IPS-15b (cell line): ENCODE measurements around the gene CCDC188.

Experiments
- H3K27me3 ChIP-seq: one replicate; pipeline ENCODE4 v1.6.1; 2013; ENCODE audit warnings: low read length; ENCODE audit not compliant: control insufficient read depth, insufficient read depth
- H3K36me3 ChIP-seq: one replicate; pipeline ENCODE4 v1.6.1; 2013; ENCODE audit warnings: low read length; ENCODE audit not compliant: control insufficient read depth, insufficient read depth
- H3K4me1 ChIP-seq: one replicate; pipeline ENCODE4 v1.6.1; 2013; ENCODE audit warnings: mild to moderate bottlenecking, low read length; ENCODE audit not compliant: control insufficient read depth, insufficient read depth
- H3K4me3 ChIP-seq: one replicate; pipeline ENCODE4 v1.5.1; 2013; ENCODE audit warnings: low read depth, low read length
- H3K9ac ChIP-seq: one replicate; pipeline ENCODE4 v1.6.1; 2013; ENCODE audit warnings: low read depth, mild to moderate bottlenecking, low read length
- H3K9me3 ChIP-seq: one replicate; pipeline ENCODE4 v1.6.1; 2013; ENCODE audit warnings: mild to moderate bottlenecking, low read length; ENCODE audit not compliant: control insufficient read depth, insufficient read depth

Gene CCDC188

GRCh38 chr22:20192293-20192971, 41.6 kb upstream of the CCDC188 start:
- H3K9ac ChIP-seq: no peak overlapping the region
- no peaks in the 10 kb centered on the region for H3K36me3 ChIP-seq
- no peaks in the 10 kb centered on the region for H3K27me3 ChIP-seq
- no peaks in the 10 kb centered on the region for H3K4me1 ChIP-seq
- H3K4me3 ChIP-seq: no peak overlapping the region
- no peaks in the 10 kb centered on the region for H3K9me3 ChIP-seq

- Histone ChIP-seq H3K9me3 (no peaks in the 10 kb centered on the region), H3K9ac (no peak overlapping the region), H3K4me1 (no peaks in the 10 kb centered on the region), H3K4me3 (no peak overlapping the region), H3K36me3 (no peaks in the 10 kb centered on the region), H3K27me3 (no peaks in the 10 kb centered on the region)
Observed at GRCh38 chr22:20191803-20192202, 40.9 kb upstream of the CCDC188 start.

DNA sequence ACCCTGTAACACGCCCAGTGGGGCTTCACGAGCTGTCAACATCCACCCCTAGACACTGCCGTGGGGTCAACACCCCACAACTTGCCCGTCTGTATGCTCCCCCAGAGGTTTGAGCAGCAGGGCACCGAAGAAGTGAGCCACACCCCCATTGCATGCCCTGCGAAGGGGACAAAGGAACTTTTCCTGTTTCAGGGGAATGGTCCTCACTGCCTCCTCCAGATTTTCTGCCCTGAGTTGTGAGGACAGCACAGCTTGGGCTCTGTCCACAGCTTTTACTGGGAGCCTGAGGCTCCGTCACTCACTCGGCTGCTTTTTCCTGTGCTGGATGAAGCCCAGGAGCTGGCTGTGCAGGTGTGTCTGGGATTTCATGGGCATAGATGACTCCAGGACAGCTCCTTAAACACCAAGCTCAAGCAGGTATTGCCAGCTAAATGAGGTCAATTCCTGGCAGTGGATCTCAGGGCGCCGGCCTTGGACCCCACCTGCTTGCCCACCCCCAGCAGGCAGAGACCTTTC, 40.2 kb upstream of the CCDC188 start:
- Histone ChIP-seq H3K36me3 (no peaks in the 10 kb centered on the region), H3K4me1 (no peaks in the 10 kb centered on the region), H3K9ac (no peak overlapping the region), H3K9me3 (no peaks in the 10 kb centered on the region), H3K4me3 (no peak overlapping the region), H3K27me3 (no peaks in the 10 kb centered on the region)

- H3K4me1 ChIP-seq: no peaks in the 10 kb centered on the region
- H3K4me3 ChIP-seq: no peak overlapping the region
- no peak overlapping the region for H3K9ac ChIP-seq
- no peaks in the 10 kb centered on the region for H3K27me3 ChIP-seq
- H3K36me3 ChIP-seq: no peaks in the 10 kb centered on the region
- no peaks in the 10 kb centered on the region for H3K9me3 ChIP-seq
Observed at GRCh38 chr22:20188567-20188877, 37.7 kb upstream of the CCDC188 start.

GRCh38 chr22:20187777-20188566, 37.1 kb upstream of the CCDC188 start:
- Histone ChIP-seq H3K36me3 (no peaks in the 10 kb centered on the region), H3K9me3 (no peaks in the 10 kb centered on the region), H3K4me1 (no peaks in the 10 kb centered on the region), H3K4me3 (no peak overlapping the region), H3K27me3 (no peaks in the 10 kb centered on the region), H3K9ac (no peak overlapping the region)

- no peaks in the 10 kb centered on the region for H3K36me3 ChIP-seq
- no peaks in the 10 kb centered on the region for H3K27me3 ChIP-seq
- H3K4me1 ChIP-seq: no peaks in the 10 kb centered on the region
- H3K9ac ChIP-seq: no peak overlapping the region
- no peak overlapping the region for H3K4me3 ChIP-seq
- H3K9me3 ChIP-seq: no peaks in the 10 kb centered on the region
Observed at GRCh38 chr22:20186871-20187546, 36.2 kb upstream of the CCDC188 start.

DNA sequence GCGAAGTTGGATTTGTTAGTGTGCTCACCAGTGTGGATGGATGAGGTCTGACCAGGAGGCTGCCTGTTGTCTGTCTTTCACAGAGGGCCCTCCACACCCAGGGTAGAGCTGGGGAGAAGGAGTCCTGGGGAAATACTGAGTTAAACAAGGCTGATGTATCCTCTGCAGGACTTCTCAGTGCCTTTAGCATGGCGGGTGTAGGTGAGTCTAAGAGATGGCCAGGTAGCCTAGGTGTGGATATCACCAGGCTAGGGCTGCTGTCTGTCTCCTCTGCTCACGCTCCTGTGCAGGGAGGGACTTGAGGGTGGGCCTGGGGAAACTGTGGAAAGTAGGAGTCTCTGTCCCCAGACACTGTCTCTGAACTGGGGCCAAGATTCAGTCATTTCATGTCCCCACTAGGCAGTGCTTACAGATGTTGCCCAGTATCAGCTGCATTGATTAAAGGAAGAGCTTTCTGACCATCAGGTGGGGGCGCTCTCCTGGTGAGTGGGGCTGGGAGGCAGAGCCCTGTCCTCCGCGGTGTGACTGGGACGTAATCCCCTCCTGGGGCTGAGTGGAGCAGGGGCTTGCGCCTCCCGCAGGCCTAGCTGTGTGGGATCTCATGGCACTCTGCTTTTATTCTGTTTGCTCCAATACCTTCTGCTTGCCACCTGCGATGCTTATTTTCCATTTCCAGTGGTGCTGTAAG, 35.5 kb upstream of the CCDC188 start:
- Histone ChIP-seq H3K9me3 (no peaks in the 10 kb centered on the region), H3K27me3 (no peaks in the 10 kb centered on the region), H3K4me1 (no peaks in the 10 kb centered on the region), H3K36me3 (no peaks in the 10 kb centered on the region), H3K4me3 (no peak overlapping the region), H3K9ac (no peak overlapping the region)

DNA sequence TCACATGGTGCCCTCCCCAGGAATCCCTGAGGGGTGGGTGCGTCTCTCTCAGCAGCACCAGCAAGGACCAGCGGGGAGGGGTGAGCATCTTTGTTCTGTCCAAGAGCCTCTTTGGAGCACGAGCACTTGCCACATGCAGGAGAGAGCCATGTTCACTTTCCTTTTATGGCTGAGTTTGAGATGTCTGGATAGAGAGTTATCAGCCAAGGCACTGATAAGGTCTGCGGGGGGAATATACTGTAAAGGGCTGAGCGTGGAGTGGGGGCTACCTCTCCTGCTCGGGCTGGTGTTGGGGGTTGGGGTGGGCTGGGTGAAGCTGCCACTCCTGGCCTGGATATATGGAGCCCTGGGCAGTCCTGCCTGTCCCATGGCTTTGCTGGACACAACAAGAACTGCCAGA, 34.9 kb upstream of the CCDC188 start:
- Histone ChIP-seq H3K36me3 (no peaks in the 10 kb centered on the region), H3K4me1 (no peaks in the 10 kb centered on the region), H3K4me3 (no peak overlapping the region), H3K27me3 (no peaks in the 10 kb centered on the region), H3K9me3 (no peaks in the 10 kb centered on the region), H3K9ac (no peak overlapping the region)

GRCh38 chr22:20184501-20185165, 33.8 kb upstream of the CCDC188 start:
- H3K4me1 ChIP-seq: no peaks in the 10 kb centered on the region
- H3K36me3 ChIP-seq: no peaks in the 10 kb centered on the region
- H3K9ac ChIP-seq: no peak overlapping the region
- H3K9me3 ChIP-seq: no peaks in the 10 kb centered on the region
- no peaks in the 10 kb centered on the region for H3K27me3 ChIP-seq
- no peak overlapping the region for H3K4me3 ChIP-seq

DNA sequence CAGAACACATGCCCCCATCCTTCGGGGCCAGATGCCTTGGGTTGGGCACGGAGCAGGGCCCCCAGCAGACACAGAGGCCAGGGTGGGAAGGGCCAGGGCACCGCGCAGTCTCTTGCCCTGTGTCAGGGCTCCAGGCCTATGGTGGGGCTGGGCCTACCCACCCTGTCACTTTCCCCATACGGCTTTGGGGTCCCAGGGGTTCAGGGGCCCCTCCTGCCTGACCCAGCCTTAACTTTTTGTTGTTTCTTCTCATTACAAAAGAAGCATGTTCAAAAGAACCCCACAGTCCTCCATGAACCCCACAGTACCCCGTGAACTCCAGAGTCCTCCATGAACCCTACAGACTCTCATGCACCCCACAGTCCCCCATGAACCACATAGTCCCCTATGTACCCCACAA, 33.0 kb upstream of the CCDC188 start:
- H3K4me1 ChIP-seq: no peaks in the 10 kb centered on the region
- H3K4me3 ChIP-seq: no peak overlapping the region
- no peaks in the 10 kb centered on the region for H3K9me3 ChIP-seq
- H3K27me3 ChIP-seq: no peaks in the 10 kb centered on the region
- no peaks in the 10 kb centered on the region for H3K36me3 ChIP-seq
- no peak overlapping the region for H3K9ac ChIP-seq

GRCh38 chr22:20183101-20183500, 32.2 kb upstream of the CCDC188 start:
- Histone ChIP-seq H3K36me3 (no peaks in the 10 kb centered on the region), H3K27me3 (no peaks in the 10 kb centered on the region), H3K4me3 (no peak overlapping the region), H3K9me3 (no peaks in the 10 kb centered on the region), H3K9ac (no peak overlapping the region), H3K4me1 (no peaks in the 10 kb centered on the region)
